ENCODE results near the gene TTC39C.
A peak's percentile ranks its signal among the peaks of the same experiment; 100 is the strongest.

Gene TTC39C

GRCh38 chr18:24114924-24115549 lies 100.5 kb downstream of the TTC39C start:
- Histone ChIP-seq H3K27me3 (ENCODE audit: insufficient read depth, low read depth, severe bottlenecking) (no peaks in the 10 kb centered on the region), H3K4me3 (ENCODE audit: low read depth, low read length) (no peak overlapping the region), H3K9me3 (ENCODE audit: severe bottlenecking) (no peaks in the 10 kb centered on the region), H3K36me3 (no peaks in the 10 kb centered on the region; the same call in 1 of the 2 replicates), H3K27ac (no peak overlapping the region)
- TF ChIP-seq CTCF (IDR thresholded peaks at IDR 0.05; ENCODE audit: low read depth, low read length) = no peak
- no peak for DNase-seq

GRCh38 chr18:24115628-24116027 lies 101.1 kb downstream of the TTC39C start:
- no peaks in the 10 kb centered on the region for H3K9me3 ChIP-seq (ENCODE audit: severe bottlenecking)
- no peak for TF ChIP-seq CTCF (IDR thresholded peaks at IDR 0.05; ENCODE audit: low read depth, low read length)
- H3K36me3 ChIP-seq = no peaks in the 10 kb centered on the region; the same call in 1 of the 2 replicates
- no peak overlapping the region for H3K4me3 ChIP-seq (ENCODE audit: low read depth, low read length)
- no peaks in the 10 kb centered on the region for H3K27me3 ChIP-seq (ENCODE audit: insufficient read depth, low read depth, severe bottlenecking)
- no peak overlapping the region for H3K27ac ChIP-seq
- DNase-seq = no peak

- TF ChIP-seq CTCF (IDR thresholded peaks at IDR 0.05; ENCODE audit: low read depth, low read length) = peak; percentile 62
- no peaks in the 10 kb centered on the region; the same call in 1 of the 2 replicates for H3K36me3 ChIP-seq
- H3K27ac ChIP-seq = no peak overlapping the region
- H3K9me3 ChIP-seq (ENCODE audit: severe bottlenecking) = no peaks in the 10 kb centered on the region
- DNase-seq = peak; percentile 59
- no peaks in the 10 kb centered on the region for H3K27me3 ChIP-seq (ENCODE audit: insufficient read depth, low read depth, severe bottlenecking)
- H3K4me3 ChIP-seq (ENCODE audit: low read depth, low read length) = no peak overlapping the region
These were observed 104.4 kb downstream of the TTC39C start for GRCh38 chr18:24118750-24119577.

GRCh38 chr18:24120676-24121075 lies 106.1 kb downstream of the TTC39C start:
- Histone ChIP-seq H3K27ac (no peak overlapping the region), H3K27me3 (ENCODE audit: insufficient read depth, low read depth, severe bottlenecking) (no peaks in the 10 kb centered on the region), H3K4me3 (ENCODE audit: low read depth, low read length) (no peak overlapping the region), H3K9me3 (ENCODE audit: severe bottlenecking) (no peaks in the 10 kb centered on the region), H3K36me3 (no peaks in the 10 kb centered on the region)
- TF ChIP-seq CTCF (IDR thresholded peaks at IDR 0.05; ENCODE audit: low read depth, low read length) = no peak
- no peak for DNase-seq

GRCh38 chr18:24121625-24122024 lies 107.1 kb downstream of the TTC39C start:
- no peaks in the 10 kb centered on the region for H3K27me3 ChIP-seq (ENCODE audit: insufficient read depth, low read depth, severe bottlenecking)
- no peaks in the 10 kb centered on the region for H3K36me3 ChIP-seq
- no peak for TF ChIP-seq CTCF (IDR thresholded peaks at IDR 0.05; ENCODE audit: low read depth, low read length)
- no peak overlapping the region for H3K4me3 ChIP-seq (ENCODE audit: low read depth, low read length)
- H3K9me3 ChIP-seq (ENCODE audit: severe bottlenecking) = no peaks in the 10 kb centered on the region
- no peak for DNase-seq
- no peak overlapping the region for H3K27ac ChIP-seq
